Stimulated activated effector memory CD8-positive, alpha-beta T cell treated with anti-CD3 and anti-CD28 coated beads, Interleukin-12 subunit alpha, Interleukin-12 subunit beta, amount 100 ng/mL, for 72 hours (primary cell): Measurements from ENCODE around the gene EXOC7.
A peak's percentile ranks its signal among the peaks of the same experiment; 100 is the strongest.

Experiments
- ATAC-seq: fragments of 150-1000 bp; cut with Tn5 transposase; 2 replicates; pipeline ENCODE4 v1.10.0; 2021
- DNase-seq, 2 donors: peaks; one replicate each; pipeline ENCODE4 v3.0.0; 2021 to 2022; ENCODE audit warnings: low spot score in 2 of 2
- H3K27ac Mint-ChIP-seq: one replicate; pipeline ENCODE4 v1.8.0; 2022; ENCODE audit warnings: mild to moderate bottlenecking, mixed read lengths
- H3K36me3 Mint-ChIP-seq: one replicate; pipeline ENCODE4 v1.8.0; 2022; ENCODE audit warnings: mild to moderate bottlenecking, mixed read lengths
- H3K4me1 Mint-ChIP-seq: one replicate; pipeline ENCODE4 v1.8.0; 2022; ENCODE audit warnings: mixed read lengths
- H3K4me3 Mint-ChIP-seq: one replicate; pipeline ENCODE4 v1.8.0; 2022; ENCODE audit warnings: mild to moderate bottlenecking, mixed read lengths
- H3K9me3 Mint-ChIP-seq: one replicate; pipeline ENCODE4 v1.8.0; 2022; ENCODE audit warnings: mixed read lengths

EXOC7 gene

GRCh38 chr17:76103274-76104139 lies at the start of gene EXOC7:
EXOC7 (minus strand) TSS chr17:76103787; CDS start chr17:76103692, 95 bp downstream.
- peaks cover 25% of the 10 kb centered on the region for H3K4me1 Mint-ChIP-seq
- DNase-seq, result peak; percentile 92 to 97
- peak; percentile 93 for ATAC-seq
- no peaks in the 10 kb centered on the region for H3K9me3 Mint-ChIP-seq
- H3K36me3 Mint-ChIP-seq, result peaks cover 50% of the 10 kb centered on the region
- H3K4me3 Mint-ChIP-seq, result peak within 1 kb of the TSS; percentile 95
- peak within 1 kb of the TSS; percentile 99 for H3K27ac Mint-ChIP-seq

- no peak overlapping the region for H3K4me3 Mint-ChIP-seq
- no peak for ATAC-seq
- H3K4me1 Mint-ChIP-seq, result peaks cover 7% of the 10 kb centered on the region
- DNase-seq, result no peak
- H3K36me3 Mint-ChIP-seq, result peaks cover 16% of the 10 kb centered on the region
- no peaks in the 10 kb centered on the region for H3K9me3 Mint-ChIP-seq
- peak overlapping the region; percentile 63 for H3K27ac Mint-ChIP-seq
These were observed 49.6 kb upstream of the EXOC7 start for GRCh38 chr17:76153202-76153601.

DNA sequence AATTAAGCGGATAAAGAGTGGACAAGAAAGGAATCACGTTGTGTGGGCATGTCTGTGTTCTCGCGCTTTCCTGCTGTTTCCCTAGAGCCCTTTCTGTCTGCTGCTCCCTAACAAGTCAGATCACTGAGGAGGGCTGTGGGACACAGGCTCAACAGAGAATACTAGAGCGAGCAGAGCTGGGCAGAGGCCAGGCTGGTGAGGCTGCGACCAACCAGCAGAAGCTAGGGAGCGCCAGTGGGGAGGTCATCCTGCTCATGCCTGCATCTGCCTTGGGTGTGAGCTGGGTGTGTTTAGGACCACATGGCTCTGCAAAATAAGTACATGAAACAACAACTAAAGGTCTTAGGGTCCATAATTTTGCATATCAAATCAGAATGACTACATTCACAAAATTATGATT lies 49.0 kb upstream of the EXOC7 start:
- no peak for DNase-seq
- no peak overlapping the region for H3K4me3 Mint-ChIP-seq
- H3K36me3 Mint-ChIP-seq, result peaks cover 10% of the 10 kb centered on the region
- H3K27ac Mint-ChIP-seq, result no peak overlapping the region
- H3K9me3 Mint-ChIP-seq, result no peaks in the 10 kb centered on the region
- ATAC-seq, result no peak
- peaks cover 7% of the 10 kb centered on the region for H3K4me1 Mint-ChIP-seq

GRCh38 chr17:76151896-76152454 lies 48.4 kb upstream of the EXOC7 start:
- Mint-ChIP-seq H3K4me1 (peaks cover 8% of the 10 kb centered on the region), H3K9me3 (no peaks in the 10 kb centered on the region), H3K27ac (no peak overlapping the region), H3K4me3 (no peak overlapping the region), H3K36me3 (peaks cover 4% of the 10 kb centered on the region)
- DNase-seq (no peak), ATAC-seq (no peak)

GRCh38 chr17:76150712-76151622 lies 47.4 kb upstream of the EXOC7 start:
- Mint-ChIP-seq H3K9me3 (no peaks in the 10 kb centered on the region), H3K4me3 (no peak overlapping the region), H3K27ac (no peak overlapping the region), H3K36me3 (no peaks in the 10 kb centered on the region), H3K4me1 (peaks cover 18% of the 10 kb centered on the region)
- ATAC-seq, result no peak
- DNase-seq, result no peak

DNA sequence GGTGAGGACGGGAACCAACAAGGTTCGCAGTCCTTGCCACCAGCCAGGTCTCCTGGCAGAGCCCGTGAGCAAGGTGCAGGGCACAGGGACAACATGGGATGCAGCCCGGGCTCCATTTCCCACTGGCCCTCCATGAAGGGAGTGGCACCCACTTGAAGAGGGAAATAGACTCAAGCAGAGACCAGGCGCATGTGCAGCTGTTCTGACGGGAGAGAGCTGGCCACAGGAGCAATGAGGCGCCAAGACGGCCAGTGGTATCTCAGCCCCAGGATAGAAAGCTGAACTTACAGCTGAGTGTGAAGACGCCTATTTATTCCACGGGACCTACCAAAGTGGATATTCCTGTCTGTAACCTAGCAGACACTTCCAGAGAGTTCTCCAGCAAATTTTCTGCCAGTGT lies 45.6 kb upstream of the EXOC7 start:
- no peak for ATAC-seq
- Mint-ChIP-seq H3K4me1 (peaks cover 35% of the 10 kb centered on the region), H3K27ac (peak overlapping the region; percentile 33), H3K9me3 (no peaks in the 10 kb centered on the region), H3K36me3 (no peaks in the 10 kb centered on the region), H3K4me3 (no peak overlapping the region)
- DNase-seq, result no peak

DNA sequence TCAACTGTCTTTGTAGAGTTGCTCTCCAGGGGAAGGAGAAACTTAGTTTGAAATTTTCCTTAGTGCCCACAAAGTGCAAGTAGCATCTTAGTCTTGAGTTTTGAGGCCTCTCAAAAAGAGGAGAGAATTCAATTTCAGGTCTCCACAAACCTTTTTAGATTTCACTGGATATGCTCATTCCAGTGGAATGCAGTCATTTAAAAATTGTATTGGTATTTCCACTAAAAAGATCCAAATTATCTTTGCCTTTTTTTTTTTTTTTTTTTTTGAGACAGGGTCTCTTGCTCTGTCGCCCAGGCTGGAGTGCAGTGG lies 44.4 kb upstream of the EXOC7 start:
- no peak overlapping the region for H3K27ac Mint-ChIP-seq

GRCh38 chr17:76147211-76148014 lies 43.8 kb upstream of the EXOC7 start:
- Mint-ChIP-seq H3K36me3 (peaks cover 9% of the 10 kb centered on the region), H3K9me3 (no peaks in the 10 kb centered on the region), H3K27ac (peak overlapping the region; percentile 14), H3K4me3 (no peak overlapping the region), H3K4me1 (peaks cover 49% of the 10 kb centered on the region)
- DNase-seq, result no peak
- ATAC-seq, result no peak

More for the DNA sequence above, 44.4 kb upstream of the EXOC7 start:
- no peak overlapping the region for H3K4me3 Mint-ChIP-seq
- peaks cover 6% of the 10 kb centered on the region for H3K36me3 Mint-ChIP-seq
- H3K4me1 Mint-ChIP-seq, result peaks cover 45% of the 10 kb centered on the region
- ATAC-seq, result no peak
- H3K9me3 Mint-ChIP-seq, result no peaks in the 10 kb centered on the region
- no peak for DNase-seq

DNA sequence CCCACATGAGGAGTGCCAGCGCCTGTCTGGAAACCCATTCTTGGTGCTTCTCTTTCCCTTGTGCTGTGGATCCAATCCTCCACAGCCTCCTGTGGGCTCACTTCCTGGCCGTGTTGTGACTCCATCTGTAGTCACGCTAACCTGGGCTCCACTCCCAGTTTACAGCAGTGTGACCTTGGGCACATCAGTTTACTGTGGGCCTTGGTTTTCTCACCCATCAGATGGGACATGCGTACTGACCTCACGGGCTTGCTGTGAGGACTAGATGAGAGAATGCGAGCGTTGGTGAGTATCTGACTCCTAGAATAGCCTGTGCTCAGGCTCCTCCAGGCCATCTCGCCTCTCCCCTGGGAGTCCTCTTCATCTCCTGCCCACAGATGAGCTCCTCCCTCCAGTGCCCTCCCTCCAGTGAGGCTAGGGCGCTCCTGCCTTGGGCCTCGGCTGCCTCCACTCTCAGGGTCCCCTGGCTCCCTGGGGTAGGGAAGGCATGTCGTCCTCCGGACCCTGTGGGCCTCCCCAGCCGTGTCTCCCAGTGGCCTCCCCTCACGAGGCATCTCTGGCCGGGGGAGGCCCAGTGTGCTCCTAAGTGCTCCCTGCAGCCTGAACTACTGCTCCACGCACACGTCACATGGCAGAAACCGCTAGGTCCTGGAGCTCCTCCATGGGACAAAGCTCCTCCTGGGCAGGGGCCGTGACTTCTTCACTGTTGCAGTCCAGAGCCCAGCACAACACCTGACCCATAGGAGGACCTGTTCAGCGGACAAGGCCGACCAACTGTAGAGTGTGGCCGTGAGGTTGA lies 42.7 kb upstream of the EXOC7 start:
- DNase-seq (no peak), ATAC-seq (peak; percentile 66)
- no peaks in the 10 kb centered on the region for H3K9me3 Mint-ChIP-seq
- H3K36me3 Mint-ChIP-seq, result peaks cover 14% of the 10 kb centered on the region
- H3K27ac Mint-ChIP-seq, result peak overlapping the region; percentile 98
- H3K4me1 Mint-ChIP-seq, result peaks cover 55% of the 10 kb centered on the region
- peak overlapping the region; percentile 72 for H3K4me3 Mint-ChIP-seq

GRCh38 chr17:76145231-76146052 lies 41.9 kb upstream of the EXOC7 start:
- Mint-ChIP-seq H3K27ac (peak overlapping the region; percentile 98), H3K4me1 (peaks cover 62% of the 10 kb centered on the region), H3K9me3 (no peaks in the 10 kb centered on the region), H3K36me3 (peaks cover 16% of the 10 kb centered on the region), H3K4me3 (peak overlapping the region; percentile 72)
- DNase-seq, result no peak
- peak; percentile 43 for ATAC-seq

DNA sequence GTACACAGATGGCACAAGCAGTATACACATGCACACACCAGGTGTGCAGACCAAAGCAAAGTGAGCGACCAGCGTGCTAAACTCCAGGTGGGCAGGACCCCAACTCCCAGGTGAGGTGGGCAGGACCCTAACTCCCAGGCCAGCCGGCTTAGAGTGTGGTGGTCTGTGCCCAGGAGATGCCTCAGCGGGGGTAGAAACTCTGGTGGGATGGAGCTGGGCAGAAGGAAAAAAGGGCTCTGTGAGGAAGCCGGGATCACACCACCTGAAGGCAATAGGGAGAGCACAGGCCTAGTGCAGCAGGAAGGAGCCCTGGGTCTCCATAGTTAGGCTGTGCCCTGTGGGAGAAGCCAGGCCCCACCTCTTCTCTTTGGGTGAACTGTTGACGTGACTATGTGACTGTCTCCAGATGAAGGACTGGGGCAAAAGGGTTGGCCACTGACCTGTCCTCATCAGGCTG lies 39.0 kb upstream of the EXOC7 start:
- Mint-ChIP-seq H3K27ac (peak overlapping the region; percentile 98), H3K4me1 (peaks cover 69% of the 10 kb centered on the region), H3K36me3 (peaks cover 16% of the 10 kb centered on the region), H3K4me3 (peak overlapping the region; percentile 68), H3K9me3 (no peaks in the 10 kb centered on the region)
- ATAC-seq (no peak), DNase-seq (no peak)

DNA sequence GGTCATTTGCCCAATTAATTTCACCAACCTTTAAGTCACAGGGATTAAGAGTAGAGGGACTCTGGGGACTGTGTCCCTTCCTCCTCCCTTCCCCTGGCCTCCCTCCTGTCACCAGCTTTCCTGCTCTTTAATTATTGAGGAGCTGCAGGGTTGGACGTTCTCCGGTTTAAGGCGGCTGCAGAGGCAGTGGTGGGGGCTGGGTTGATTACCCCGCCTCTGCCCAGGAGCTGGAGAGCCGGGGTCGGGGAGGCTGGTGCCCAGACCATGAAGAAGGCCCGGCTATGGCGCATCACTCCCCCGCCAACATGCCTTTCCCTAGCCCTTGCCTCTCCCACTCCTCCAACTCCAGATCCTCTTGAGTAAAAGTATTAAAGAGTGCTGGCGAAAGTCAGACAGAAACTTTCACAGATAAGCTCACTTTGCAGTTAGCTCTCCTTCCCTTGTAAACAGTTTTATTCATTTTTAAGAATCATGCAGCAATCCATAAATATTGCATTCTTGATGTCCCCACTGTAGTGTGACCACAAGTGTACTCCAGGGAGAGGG lies 38.5 kb upstream of the EXOC7 start:
- peak overlapping the region; percentile 68 for H3K4me3 Mint-ChIP-seq
- no peak for DNase-seq
- H3K27ac Mint-ChIP-seq, result peak overlapping the region; percentile 98
- peaks cover 16% of the 10 kb centered on the region for H3K36me3 Mint-ChIP-seq
- ATAC-seq, result no peak
- peaks cover 69% of the 10 kb centered on the region for H3K4me1 Mint-ChIP-seq
- no peaks in the 10 kb centered on the region for H3K9me3 Mint-ChIP-seq
